GM23338 (cell line): ENCODE results near the gene COL4A2. TPM values are rescaled to one million over a fixed set of nuclear protein-coding genes. Genes with fewer than 3 reads are reported as not detected.
"Not testable (repeated sequence)": the region's sequence is repeated elsewhere in the genome, so short reads cannot be mapped to it uniquely, and the experiment has no call there.

Experiments used
- ATAC-seq: fragments of 200-7000 bp; cut with Tn5 transposase; 3 replicates; pipeline ENCODE4 v1.9.1; 2020
- DNase-seq: peaks from one replicate; pipeline ENCODE4 v3.0.0-alpha.2; 2015; ENCODE audit warnings: low spot score
- H2AFZ ChIP-seq: fragments of 200-600 bp; sonication (generic); 2 replicates; pipeline ENCODE4 v1.8.0; 2016; ENCODE audit warnings: antibody characterized with exemption, mild to moderate bottlenecking, moderate library complexity
- H3F3A ChIP-seq: fragments of 200-600 bp; sonication (generic); replicated peaks from 2 replicates; pipeline ENCODE4 v1.8.0; 2017; ENCODE audit warnings: antibody characterized with exemption, mixed run types, low read depth
- H3K27ac ChIP-seq: fragments of 200-600 bp; sonication (generic); 2 replicates; pipeline ENCODE4 v1.6.1; 2016; ENCODE audit warnings: low read depth
- H3K27me3 ChIP-seq: fragments of 200-600 bp; sonication (generic); 2 replicates; pipeline ENCODE4 v1.8.0; 2016; ENCODE audit warnings: mild to moderate bottlenecking, mixed run types, moderate library complexity; ENCODE audit not compliant: insufficient read depth
- H3K36me3 ChIP-seq: fragments of 200-600 bp; sonication (generic); 2 replicates; pipeline ENCODE4 v1.8.0; 2016; ENCODE audit warnings: mild to moderate bottlenecking; ENCODE audit not compliant: insufficient read depth
- H3K4me1 ChIP-seq: fragments of 200-600 bp; sonication (generic); 2 replicates; pipeline ENCODE4 v1.8.0; 2016; ENCODE audit warnings: mild to moderate bottlenecking, moderate library complexity; ENCODE audit not compliant: insufficient read depth
- H3K4me2 ChIP-seq: fragments of 200-600 bp; sonication (generic); 2 replicates; pipeline ENCODE4 v1.7.1; 2017; ENCODE audit warnings: mixed run types
- H3K4me3 ChIP-seq: fragments of 200-600 bp; sonication (generic); 2 replicates; pipeline ENCODE4 v1.6.1; 2016; ENCODE audit warnings: mixed run types
- H3K79me2 ChIP-seq: fragments of 200-600 bp; sonication (generic); replicated peaks from 2 replicates; pipeline ENCODE4 v1.8.0; 2017; ENCODE audit warnings: mild to moderate bottlenecking; ENCODE audit not compliant: insufficient read depth
- H3K9me2 ChIP-seq: fragments of 200-600 bp; sonication (generic); 2 replicates; pipeline ENCODE4 v1.8.0; 2017; ENCODE audit not compliant: insufficient read depth
- H4K20me1 ChIP-seq: fragments of 200-600 bp; sonication (generic); replicated peaks from 2 replicates; pipeline ENCODE4 v1.8.0; 2017; ENCODE audit warnings: mild to moderate bottlenecking; ENCODE audit not compliant: insufficient read depth
- H3K27ac Mint-ChIP-seq: 2 replicates; pipeline ENCODE4 v1.8.0; 2020; ENCODE audit warnings: inconsistent platforms, mild to moderate bottlenecking, moderate library complexity, mixed read lengths
- H3K27me3 Mint-ChIP-seq: 3 replicates; pipeline ENCODE4 v1.8.0; 2022; ENCODE audit warnings: low read depth, mild to moderate bottlenecking, moderate library complexity, mixed read lengths, inconsistent platforms; ENCODE audit not compliant: insufficient read depth, poor library complexity
- H3K36me3 Mint-ChIP-seq: 3 replicates; pipeline ENCODE4 v1.8.0; 2021; ENCODE audit warnings: low read depth, mild to moderate bottlenecking, inconsistent platforms, moderate library complexity, mixed read lengths
- H3K4me1 Mint-ChIP-seq: 3 replicates; pipeline ENCODE4 v1.8.0; 2020; ENCODE audit warnings: mild to moderate bottlenecking, inconsistent platforms, mixed read lengths
- H3K4me3 Mint-ChIP-seq: 3 replicates; pipeline ENCODE4 v1.8.0; 2021; ENCODE audit warnings: moderate library complexity, mild to moderate bottlenecking, inconsistent platforms, mixed read lengths
- H3K9me3 Mint-ChIP-seq: 3 replicates; pipeline ENCODE4 v1.8.0; 2020; ENCODE audit warnings: moderate library complexity, mild to moderate bottlenecking, inconsistent platforms, mixed read lengths
- CREB1 ChIP-seq: fragments of 250-450 bp; sonication (Bioruptor Pico); IDR thresholded peaks from 2 replicates; pipeline ENCODE4 v1.5.0; 2020; ENCODE audit warnings: low read depth, mild to moderate bottlenecking, moderate library complexity
- NANOG ChIP-seq: IDR thresholded peaks from 2 replicates; pipeline ENCODE4 v1.6.1; 2016; ENCODE audit warnings: antibody characterized with exemption, borderline replicate concordance
- POLR2AphosphoS5 ChIP-seq: IDR thresholded peaks from 2 replicates; pipeline ENCODE4 v1.6.1; 2016; ENCODE audit warnings: antibody characterized with exemption, low read depth
- STAT1 ChIP-seq: IDR thresholded peaks from one replicate; pipeline ENCODE4 v1.6.1; 2016; ENCODE audit warnings: antibody characterized with exemption; ENCODE audit not compliant: unreplicated experiment
- ZNF114 ChIP-seq: fragments of 250-450 bp; sonication (Bioruptor Pico); IDR thresholded peaks from 2 replicates; pipeline ENCODE4 v1.5.0; 2020; ENCODE audit warnings: mild to moderate bottlenecking, moderate library complexity
- polyA plus RNA-seq: library from polyadenylated mRNA; unstranded; fragments of >200 nt; fragmentation: Nextera tagmentation; extraction: Ambion mirVana; gene quantifications from 2 replicates; pipeline ENCODE4 v1.2.1, GENCODE V29; 2016
- total RNA-seq: library from RNA; depleted of rRNA; stranded (reverse); fragments of >200 nt; shearing (Covaris generic); gene quantifications from 2 replicates; pipeline ENCODE4 v1.2.3, GENCODE V29; 2014

COL4A2 gene
- total and polyA plus RNA-seq, 2 experiments from 2014 or later = 37.4 to 131 TPM

GRCh38 chr13:110450016-110450900 is 143.2 kb downstream of the COL4A2 start:
- Mint-ChIP-seq H3K4me1 (peaks cover 33% of the 10 kb centered on the region), H3K27ac (peak overlapping the region; percentile 28; the same call in 1 of the 2 replicates), H3K27me3 (peaks cover 11% of the 10 kb centered on the region), H3K9me3 (no peaks in the 10 kb centered on the region), H3K36me3 (peaks cover 3% of the 10 kb centered on the region; the same call in 2 of the 3 replicates), H3K4me3 (no peak overlapping the region)
- DNase-seq (no peak), ATAC-seq (no peak)
- no peak overlapping the region for H3K27ac ChIP-seq
- H3K9me2 ChIP-seq = no peaks in the 10 kb centered on the region
- no peak overlapping the region for H3K4me3 ChIP-seq
- TF ChIP-seq POLR2AphosphoS5 (no peak), NANOG (no peak), ZNF114 (no peak), CREB1 (no peak)
- no peaks in the 10 kb centered on the region for H3K79me2 ChIP-seq
- no peaks in the 10 kb centered on the region for H3K36me3 ChIP-seq
- H4K20me1 ChIP-seq = peaks cover 1% of the 10 kb centered on the region; the same call in 1 of the 2 replicates
- no peak overlapping the region for H2AFZ ChIP-seq
- peaks cover 3% of the 10 kb centered on the region; the same call in 1 of the 2 replicates for H3F3A ChIP-seq
- H3K4me2 ChIP-seq = no peak overlapping the region
- H3K27me3 ChIP-seq = no peaks in the 10 kb centered on the region
- H3K4me1 ChIP-seq = peaks cover 12% of the 10 kb centered on the region

- H3K27ac Mint-ChIP-seq = no peak overlapping the region
Measured at GRCh38 chr13:110450941-110451730, 144.1 kb downstream of the COL4A2 start.

GRCh38 chr13:110453091-110453490 is 146.0 kb downstream of the COL4A2 start:
- H3K36me3 Mint-ChIP-seq = not testable (repeated sequence)
- H3K4me1 Mint-ChIP-seq = peaks cover 34% of the 10 kb centered on the region

More at GRCh38 chr13:110450941-110451730, 144.1 kb downstream of the COL4A2 start:
- no peaks in the 10 kb centered on the region for H3K36me3 ChIP-seq
- no peak overlapping the region for H3K4me3 ChIP-seq
- H3K79me2 ChIP-seq = no peaks in the 10 kb centered on the region
- ATAC-seq (no peak), DNase-seq (no peak)
- H3K4me3 Mint-ChIP-seq = no peak overlapping the region
- no peaks in the 10 kb centered on the region for H3K9me2 ChIP-seq
- no peak overlapping the region for H3K4me2 ChIP-seq
- H3K27me3 ChIP-seq = no peaks in the 10 kb centered on the region
- H3K4me1 Mint-ChIP-seq = peaks cover 41% of the 10 kb centered on the region
- H3K27me3 Mint-ChIP-seq = peaks cover 11% of the 10 kb centered on the region
- no peak overlapping the region for H2AFZ ChIP-seq
- H4K20me1 ChIP-seq = no peaks in the 10 kb centered on the region
- H3K9me3 Mint-ChIP-seq = no peaks in the 10 kb centered on the region; the same call in 2 of the 3 replicates
- no peak overlapping the region for H3K27ac ChIP-seq
- H3K4me1 ChIP-seq = peaks cover 12% of the 10 kb centered on the region
- H3F3A ChIP-seq = peaks cover 6% of the 10 kb centered on the region; the same call in 1 of the 2 replicates
- no peak for TF ChIP-seq STAT1
- H3K36me3 Mint-ChIP-seq = peaks cover 3% of the 10 kb centered on the region; the same call in 2 of the 3 replicates

More at GRCh38 chr13:110453091-110453490, 146.0 kb downstream of the COL4A2 start:
- H3K4me1 ChIP-seq = peaks cover 12% of the 10 kb centered on the region
- H3K27ac Mint-ChIP-seq, H3K4me3 Mint-ChIP-seq, H3K9me3 Mint-ChIP-seq, H3F3A ChIP-seq, H3K27ac ChIP-seq, H3K9me2 ChIP-seq, ATAC-seq, H4K20me1 ChIP-seq, H3K27me3 Mint-ChIP-seq, H3K79me2 ChIP-seq, DNase-seq, H3K36me3 ChIP-seq, H2AFZ ChIP-seq, H3K4me3 ChIP-seq, H3K4me2 ChIP-seq, H3K27me3 ChIP-seq: not testable (repeated sequence)
